Lower leg skin (tissue), 4 donors: ENCODE results near the gene MRPL16. TPM values are rescaled to one million over a fixed set of nuclear protein-coding genes. Genes with fewer than 3 reads are reported as not detected.

ENCODE experiments used
- DNase-seq, 2 donors: peaks; one replicate each; pipeline ENCODE4 v3.0.0-alpha.2; 2019; ENCODE audit warnings: low spot score in 2 of 2
- H3K4me3 ChIP-seq: fragments of 200-600 bp; sonication (generic); 2 replicates; pipeline ENCODE4 v1.5.1; 2017; ENCODE audit warnings: mild to moderate bottlenecking, low read depth; ENCODE audit not compliant: poor library complexity, severe bottlenecking
- POLR2A ChIP-seq, 2 donors: fragments of 450-650 bp; IDR thresholded peaks; one replicate each; pipeline ENCODE4 v1.6.1; 2016 to 2017; ENCODE audit warnings: antibody characterized with exemption in 2 of 2, mild to moderate bottlenecking in 1 of 2, moderate library complexity in 1 of 2
- WGBS, 2 donors: methylation state at CpG; one replicate each; pipeline ENCODE4 v1.1.5; 2018; 5-methylcytosine and 5-hydroxymethylcytosine counted together
- intact Hi-C: fragments of 100-400 bp; cut with DNase I; formaldehyde crosslinking; loops from one replicate; pipeline ENCODE4 v1.15.0; 2023; ENCODE audit warnings: low total_unique reads
- total RNA-seq, 4 donors: library from RNA; depleted of rRNA; stranded (reverse); fragments of >200 nt; gene quantifications; one replicate each; pipeline ENCODE4 v1.1.0, GENCODE V29; 2016
- TF ChIP-seq, protein P1 (sequence below), 3 donors: fragments of 450-650 bp; IDR thresholded peaks; one replicate each; pipeline ENCODE4 v1.5.1; 2016; ENCODE audit warnings: antibody characterized with exemption in 3 of 3, mild to moderate bottlenecking in 3 of 3, moderate library complexity in 2 of 3

Gene MRPL16
- total RNA-seq, 4 donors from 2014 or later = 21.4 to 35.6 (median 28.8) TPM

DNA sequence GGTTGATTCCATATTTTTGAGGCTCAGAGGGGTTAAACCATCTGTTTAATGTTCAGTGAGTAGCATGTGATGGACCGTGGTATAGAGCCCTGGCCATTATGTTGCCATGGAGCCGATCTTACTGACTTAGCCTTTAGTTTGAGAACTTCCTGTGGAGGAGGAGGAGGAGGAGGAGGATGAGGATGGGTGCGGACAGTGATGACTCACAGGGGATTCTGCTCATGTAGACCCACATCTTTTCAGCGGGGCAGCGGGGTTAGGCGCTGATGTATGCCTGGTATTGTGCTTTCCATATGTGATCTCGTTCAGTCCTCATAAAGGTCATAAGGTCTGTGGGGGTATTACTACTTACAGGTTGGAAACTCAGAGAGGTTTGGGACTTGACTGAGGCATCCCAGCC, 41.5 kb downstream of the MRPL16 start:
- TF ChIP-seq POLR2A (IDR thresholded peaks at IDR 0.05) = no peak
- TF ChIP-seq, protein P1, sequence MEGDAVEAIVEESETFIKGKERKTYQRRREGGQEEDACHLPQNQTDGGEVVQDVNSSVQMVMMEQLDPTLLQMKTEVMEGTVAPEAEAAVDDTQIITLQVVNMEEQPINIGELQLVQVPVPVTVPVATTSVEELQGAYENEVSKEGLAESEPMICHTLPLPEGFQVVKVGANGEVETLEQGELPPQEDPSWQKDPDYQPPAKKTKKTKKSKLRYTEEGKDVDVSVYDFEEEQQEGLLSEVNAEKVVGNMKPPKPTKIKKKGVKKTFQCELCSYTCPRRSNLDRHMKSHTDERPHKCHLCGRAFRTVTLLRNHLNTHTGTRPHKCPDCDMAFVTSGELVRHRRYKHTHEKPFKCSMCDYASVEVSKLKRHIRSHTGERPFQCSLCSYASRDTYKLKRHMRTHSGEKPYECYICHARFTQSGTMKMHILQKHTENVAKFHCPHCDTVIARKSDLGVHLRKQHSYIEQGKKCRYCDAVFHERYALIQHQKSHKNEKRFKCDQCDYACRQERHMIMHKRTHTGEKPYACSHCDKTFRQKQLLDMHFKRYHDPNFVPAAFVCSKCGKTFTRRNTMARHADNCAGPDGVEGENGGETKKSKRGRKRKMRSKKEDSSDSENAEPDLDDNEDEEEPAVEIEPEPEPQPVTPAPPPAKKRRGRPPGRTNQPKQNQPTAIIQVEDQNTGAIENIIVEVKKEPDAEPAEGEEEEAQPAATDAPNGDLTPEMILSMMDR (IDR thresholded peaks at IDR 0.05) = no peak
- no peak for DNase-seq
- no peak overlapping the region for H3K4me3 ChIP-seq
- WGBS, 2 donors = 70 to 82% methylated on average over 7 of the region's 7 CpGs
- intact Hi-C loops = no loop called here

DNA sequence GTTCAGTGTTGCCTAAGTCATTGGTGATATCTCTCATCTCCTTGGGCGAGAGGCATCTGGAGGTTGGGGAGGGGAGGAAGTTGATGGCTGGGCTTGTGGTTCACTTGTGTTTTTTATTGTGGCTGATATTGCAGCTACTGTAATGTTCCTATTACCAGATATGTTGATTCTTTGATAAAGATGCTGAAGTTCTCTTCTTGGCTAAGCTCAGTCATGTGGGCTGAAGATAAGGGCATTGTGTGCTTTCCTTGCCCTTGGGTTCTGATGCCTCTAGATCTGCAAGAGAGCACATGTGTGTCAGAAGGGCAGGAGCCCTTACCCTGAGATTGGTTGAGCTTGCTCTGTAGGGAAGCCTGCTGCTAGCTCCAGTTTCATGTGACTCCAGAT, 43.4 kb downstream of the MRPL16 start:
- DNase-seq = no peak

DNA sequence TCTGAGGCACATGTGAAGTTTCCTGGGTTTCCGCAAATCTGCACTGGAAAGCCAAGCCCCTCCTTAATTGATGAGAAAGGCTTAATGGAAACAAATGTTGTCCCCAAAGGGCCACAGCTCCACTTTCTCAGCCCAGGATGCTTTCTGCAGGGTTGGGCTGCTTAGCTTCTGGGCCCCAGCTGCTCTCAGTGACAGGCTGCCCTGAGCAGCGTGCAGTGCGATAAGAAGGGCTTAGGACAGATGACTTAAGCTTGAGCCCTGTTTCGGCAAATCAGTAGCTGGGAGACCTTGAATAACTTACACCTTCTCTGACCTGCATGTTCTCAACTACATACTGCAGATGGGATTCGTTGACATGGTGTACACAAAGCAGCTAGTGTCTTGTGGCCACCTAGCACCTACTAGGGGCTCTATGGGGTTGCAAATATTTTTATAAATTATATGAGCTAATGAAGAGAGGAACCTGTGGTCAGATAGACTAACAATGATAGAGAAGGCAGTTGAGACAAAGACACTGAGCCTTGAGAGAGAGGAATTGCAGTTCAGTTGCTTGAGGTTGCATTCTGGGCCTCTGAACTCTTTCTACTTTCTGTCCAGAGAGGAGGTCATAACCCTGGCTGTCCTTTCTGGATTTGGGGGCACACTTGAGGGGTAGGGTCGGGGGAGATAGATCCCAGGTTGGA, 43.9 kb downstream of the MRPL16 start:
- TF ChIP-seq, protein P1 (IDR thresholded peaks at IDR 0.05) = no peak
- no peak for TF ChIP-seq POLR2A (IDR thresholded peaks at IDR 0.05)
- intact Hi-C loops = no loop called here

More for the DNA sequence above, 43.4 kb downstream of the MRPL16 start:
- intact Hi-C loops = no loop called here
- no peak overlapping the region for H3K4me3 ChIP-seq
- TF ChIP-seq, protein P1 (IDR thresholded peaks at IDR 0.05) = no peak
- TF ChIP-seq POLR2A (IDR thresholded peaks at IDR 0.05) = no peak
- 84 to 94% methylated on average over 1 of the region's 1 CpG for WGBS, 2 donors

DNA sequence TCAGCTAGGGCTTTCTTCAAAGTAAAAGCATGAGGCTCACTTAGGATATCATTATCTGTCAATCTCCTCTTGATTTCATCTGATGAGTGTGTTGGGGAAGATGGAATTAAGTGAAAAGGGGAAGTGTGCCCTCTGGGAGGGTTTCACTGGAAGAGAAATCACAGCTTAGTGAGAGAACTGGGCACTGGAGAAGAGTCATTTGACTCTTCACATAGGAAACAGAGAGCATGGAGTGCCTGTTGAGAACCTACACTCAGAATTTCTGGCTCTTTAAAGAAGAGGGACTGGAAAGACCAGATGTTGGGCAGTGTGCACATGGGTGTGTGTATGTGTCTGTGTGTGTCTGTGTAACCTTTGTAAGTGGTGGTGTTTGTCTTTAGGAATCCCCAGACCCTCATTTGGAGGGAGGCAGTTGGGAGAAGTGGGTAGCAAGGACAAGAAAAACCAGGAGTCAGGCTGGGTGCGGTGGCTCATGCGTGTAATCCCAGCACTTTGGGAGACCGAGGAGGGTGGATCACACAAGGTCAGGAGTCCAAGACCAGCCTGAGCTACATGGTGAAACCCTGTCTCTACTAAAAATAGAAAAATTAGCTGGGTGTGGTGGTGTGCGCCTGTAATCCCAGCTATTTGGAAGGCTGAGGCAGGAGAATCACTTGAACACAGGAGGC, 45.4 kb downstream of the MRPL16 start:
- no peak overlapping the region for H3K4me3 ChIP-seq
- TF ChIP-seq, protein P1 (IDR thresholded peaks at IDR 0.05) = no peak
- TF ChIP-seq POLR2A (IDR thresholded peaks at IDR 0.05) = no peak
- no peak for DNase-seq
- 54 to 72% methylated on average over 4 of the region's 4 CpGs for WGBS, 2 donors
- intact Hi-C loops = no loop called here

More for the DNA sequence above, 43.9 kb downstream of the MRPL16 start:
- no peak for DNase-seq
- H3K4me3 ChIP-seq = no peak overlapping the region
- 82 to 88% methylated on average over 6 of the region's 6 CpGs for WGBS, 2 donors

DNA sequence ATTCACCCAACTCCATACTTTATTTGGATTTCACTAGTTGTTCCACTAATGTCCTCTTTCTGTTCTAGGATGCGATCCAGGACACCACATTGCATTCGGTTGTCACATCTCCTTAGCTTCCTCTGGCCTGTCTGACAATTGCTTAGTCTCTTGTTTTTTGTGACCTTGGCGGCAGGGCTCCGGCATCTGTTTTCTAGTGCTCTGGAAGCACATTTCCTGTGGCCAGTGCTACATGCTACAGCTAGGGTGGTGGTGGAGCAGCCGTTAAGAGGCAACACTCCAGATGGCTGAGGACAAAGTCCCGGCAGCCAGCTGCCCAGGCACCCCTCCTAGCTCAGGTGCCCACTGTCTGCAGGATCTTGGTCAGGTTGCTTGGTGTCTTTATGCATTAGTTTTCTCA, 48.6 kb downstream of the MRPL16 start:
- 66 to 71% methylated on average over 6 of the region's 6 CpGs for WGBS, 2 donors
- intact Hi-C loops = no loop called here
- no peak for TF ChIP-seq POLR2A (IDR thresholded peaks at IDR 0.05)
- TF ChIP-seq, protein P1 (IDR thresholded peaks at IDR 0.05) = no peak
- H3K4me3 ChIP-seq = no peak overlapping the region
- DNase-seq = no peak
